Right renal cortex interstitium (tissue), 3 donors: Measurements from ENCODE around the gene AMER2. TPM values are rescaled to one million over a fixed set of nuclear protein-coding genes. Genes with fewer than 3 reads are reported as not detected.

Source experiments
- DNase-seq, 3 donors: peaks; one replicate each; pipeline ENCODE4 v3.0.0-alpha.2; 2013; ENCODE audit warnings: low read depth in 3 of 3, low spot score in 2 of 3
- polyA plus RNA-seq, 3 donors: library from polyadenylated mRNA; unstranded; fragments of 120-200 nt; gene quantifications; one replicate each; pipeline ENCODE4 v1.2.1, GENCODE V29; 2013; ENCODE audit not compliant: insufficient read length in 3 of 3

Gene AMER2, protein sequence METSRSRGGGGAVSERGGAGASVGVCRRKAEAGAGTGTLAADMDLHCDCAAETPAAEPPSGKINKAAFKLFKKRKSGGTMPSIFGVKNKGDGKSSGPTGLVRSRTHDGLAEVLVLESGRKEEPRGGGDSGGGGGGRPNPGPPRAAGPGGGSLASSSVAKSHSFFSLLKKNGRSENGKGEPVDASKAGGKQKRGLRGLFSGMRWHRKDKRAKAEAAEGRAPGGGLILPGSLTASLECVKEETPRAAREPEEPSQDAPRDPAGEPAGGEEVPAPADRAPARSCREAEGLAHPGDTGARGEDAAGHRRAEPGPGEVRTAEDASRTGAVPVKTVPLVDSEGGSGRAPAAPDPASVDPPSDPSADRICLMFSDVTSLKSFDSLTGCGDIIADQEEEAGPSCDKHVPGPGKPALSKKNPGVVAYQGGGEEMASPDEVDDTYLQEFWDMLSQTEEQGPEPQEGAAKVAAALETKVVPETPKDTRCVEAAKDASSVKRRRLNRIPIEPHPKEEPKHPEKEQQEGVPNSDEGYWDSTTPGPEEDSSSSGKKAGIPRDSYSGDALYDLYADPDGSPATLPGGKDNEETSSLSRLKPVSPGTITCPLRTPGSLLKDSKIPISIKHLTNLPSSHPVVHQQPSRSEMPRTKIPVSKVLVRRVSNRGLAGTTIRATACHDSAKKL
- polyA plus RNA-seq, result under 1 TPM; 0.19 to 0.33 (median 0.25) TPM

DNA sequence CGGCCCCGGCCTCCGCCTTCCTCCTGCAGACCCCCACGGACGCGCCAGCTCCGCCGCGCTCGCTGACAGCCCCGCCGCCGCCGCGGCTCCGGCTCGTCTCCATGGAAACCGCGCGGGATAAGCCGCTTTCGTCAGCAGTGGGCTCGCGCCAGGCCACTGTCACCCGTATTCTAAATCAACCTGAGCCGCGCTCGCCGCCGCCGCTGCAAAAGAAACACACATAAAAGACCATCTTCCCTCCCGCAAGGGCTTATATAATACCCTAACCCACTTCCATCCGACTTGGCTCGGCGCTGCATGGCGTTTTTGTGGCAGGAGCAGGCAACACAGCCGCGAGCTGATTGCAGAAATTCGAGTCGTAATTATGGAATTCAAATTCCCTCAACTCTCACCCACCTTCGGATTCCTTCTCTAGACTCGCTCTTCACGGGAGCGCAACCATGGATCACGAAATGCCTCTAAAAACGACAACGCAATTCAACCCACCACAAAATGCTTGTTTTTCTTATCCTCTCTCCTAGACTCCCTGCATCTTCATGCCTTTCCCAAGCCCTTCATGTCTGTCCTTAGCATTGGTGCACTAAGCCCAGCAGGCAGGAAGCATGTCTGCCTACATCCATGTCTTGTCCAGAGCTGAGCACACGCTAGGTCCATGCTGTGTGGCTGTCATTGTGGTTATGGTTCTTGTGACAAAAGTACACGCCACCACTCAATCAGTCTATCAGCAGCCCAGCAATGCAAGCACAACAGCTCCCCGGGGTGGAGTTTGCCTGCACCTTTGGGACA, at the start of gene AMER2:
Gene AMER2, minus strand, starts transcription at position 772 of the 786 bp plus-strand sequence. Its CDS starts 669 bp downstream, at position 103.
- peak in 2 of 3 donors; percentile 18 to 56 for DNase-seq

DNA sequence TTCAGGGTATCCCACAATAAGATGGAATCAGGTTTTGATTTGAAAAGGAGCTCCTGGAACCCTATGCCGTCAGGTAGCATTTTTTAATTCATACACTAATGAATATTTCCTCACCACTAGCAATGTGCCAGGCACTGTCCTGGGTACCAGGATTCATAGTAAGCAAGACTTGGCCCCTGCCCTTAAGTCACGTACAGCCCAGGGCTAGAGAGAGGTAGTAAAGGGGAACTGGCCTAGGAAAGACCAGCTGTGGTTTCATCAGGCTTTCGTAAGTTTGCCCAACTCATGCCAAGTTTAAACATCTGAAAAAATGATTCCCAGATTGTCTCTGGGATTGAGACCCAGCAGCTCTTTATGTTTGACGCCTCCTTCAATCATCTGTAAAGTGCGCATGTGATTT, 45.9 kb upstream of the AMER2 start:
- no peak for DNase-seq

DNA sequence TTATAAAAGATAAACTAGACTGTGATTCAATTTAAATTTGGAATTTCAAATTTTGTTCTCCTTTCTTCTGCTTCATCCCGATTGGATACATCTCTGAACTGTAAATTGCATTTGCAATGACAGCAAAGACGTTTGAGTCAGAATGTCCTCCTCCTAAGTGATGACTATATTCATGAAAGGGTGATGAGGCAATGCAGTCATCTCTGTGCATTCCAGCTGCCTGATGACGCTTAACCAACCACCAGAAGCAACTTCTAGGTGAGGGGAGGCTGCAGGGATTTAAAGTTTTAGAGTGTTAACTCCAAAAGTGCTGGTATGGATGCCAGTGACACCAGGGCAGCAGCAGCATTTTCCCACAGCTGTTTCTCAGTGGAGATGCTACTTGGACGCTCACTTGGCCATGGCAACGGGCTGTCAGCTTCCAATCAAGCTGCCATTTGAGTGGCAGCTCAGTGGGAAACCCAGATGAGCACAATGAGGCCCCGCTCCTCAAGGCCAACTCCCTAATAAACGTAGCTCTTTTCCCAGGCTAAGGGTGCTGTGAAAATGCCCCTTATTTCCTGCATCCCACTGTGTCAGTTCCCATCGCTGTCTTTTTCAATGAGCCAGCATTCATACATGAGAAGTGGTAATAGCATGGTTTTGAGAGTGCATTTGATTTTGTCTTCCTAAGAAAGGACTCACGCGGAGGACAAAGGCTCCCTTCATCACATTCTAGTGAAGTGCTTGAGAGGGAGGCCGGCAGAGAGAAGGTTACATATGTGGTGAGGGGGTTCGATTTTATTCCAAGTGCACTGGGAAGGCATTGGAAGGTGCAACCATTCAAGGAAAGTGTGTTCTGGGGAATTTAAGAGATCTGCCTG, 45.2 kb upstream of the AMER2 start:
- no peak for DNase-seq

DNA sequence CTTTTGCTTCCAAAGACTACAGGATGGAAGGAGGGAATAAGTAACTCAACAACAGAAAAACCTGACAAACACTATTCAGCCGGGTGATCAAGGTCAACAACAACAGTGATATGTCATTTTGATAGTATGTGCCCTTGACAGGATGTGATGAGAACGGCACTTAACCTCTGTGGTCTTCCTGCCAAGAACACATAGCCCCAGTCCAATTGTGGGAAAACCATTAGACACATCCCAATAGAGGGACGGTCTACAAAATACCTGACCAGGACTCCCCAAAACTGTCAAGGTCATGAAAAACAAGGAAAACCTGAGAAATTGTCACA, 43.1 kb upstream of the AMER2 start:
- no peak for DNase-seq

DNA sequence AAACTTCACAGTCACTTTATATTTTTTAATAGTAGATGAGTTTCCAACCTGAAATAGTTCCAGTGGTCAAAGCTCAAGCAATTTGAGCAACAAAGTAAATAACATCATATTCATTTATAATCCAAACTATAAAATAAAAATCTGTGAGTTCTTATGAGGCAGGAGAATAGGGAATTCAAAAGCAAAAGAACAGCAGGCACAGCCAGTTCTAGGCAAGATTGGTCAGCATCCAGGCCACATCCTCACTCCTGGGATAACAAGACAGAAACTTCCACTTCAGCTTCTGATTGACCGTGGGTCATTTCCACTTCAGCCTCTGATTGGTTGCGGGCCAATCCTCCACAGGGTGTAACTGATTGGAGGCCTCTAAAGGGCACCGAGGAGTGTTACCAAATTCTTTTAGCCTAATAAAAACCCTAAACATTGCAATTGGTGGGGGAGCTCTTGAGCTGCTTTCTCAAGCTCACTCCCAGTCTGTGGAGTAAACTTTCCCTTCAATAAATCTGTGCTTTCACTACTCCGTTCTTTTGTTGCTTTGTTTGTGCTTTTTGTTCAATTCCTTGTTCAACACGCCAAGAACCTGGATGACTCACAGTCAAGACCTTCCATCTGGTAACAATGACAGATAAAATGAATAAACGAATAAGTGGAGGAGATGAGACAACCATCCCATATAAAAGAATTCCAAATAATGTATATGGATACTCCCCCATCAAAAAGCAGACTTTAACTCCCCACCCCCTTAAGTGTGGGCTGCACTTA, 42.6 kb upstream of the AMER2 start:
- no peak for DNase-seq

DNA sequence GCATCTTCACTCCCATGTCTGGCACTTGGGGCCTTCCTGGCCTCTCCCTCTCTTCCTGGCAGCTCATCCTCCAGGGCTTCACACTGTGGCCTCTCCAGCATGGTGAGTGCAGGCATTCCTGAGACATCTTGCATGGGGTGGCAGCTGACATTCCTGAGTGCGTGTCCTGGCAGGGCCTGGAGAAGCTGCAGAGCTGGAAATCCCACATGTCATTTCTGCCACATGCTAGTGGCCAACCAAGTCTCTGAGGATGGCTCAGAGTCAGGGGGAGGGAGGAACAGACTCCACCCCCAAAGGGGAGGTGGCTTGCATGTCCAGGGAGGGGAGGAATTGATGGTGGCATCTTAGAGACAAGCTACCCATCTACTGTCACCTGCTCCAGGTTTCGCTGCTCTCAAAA, 41.6 kb upstream of the AMER2 start:
- DNase-seq, result no peak

DNA sequence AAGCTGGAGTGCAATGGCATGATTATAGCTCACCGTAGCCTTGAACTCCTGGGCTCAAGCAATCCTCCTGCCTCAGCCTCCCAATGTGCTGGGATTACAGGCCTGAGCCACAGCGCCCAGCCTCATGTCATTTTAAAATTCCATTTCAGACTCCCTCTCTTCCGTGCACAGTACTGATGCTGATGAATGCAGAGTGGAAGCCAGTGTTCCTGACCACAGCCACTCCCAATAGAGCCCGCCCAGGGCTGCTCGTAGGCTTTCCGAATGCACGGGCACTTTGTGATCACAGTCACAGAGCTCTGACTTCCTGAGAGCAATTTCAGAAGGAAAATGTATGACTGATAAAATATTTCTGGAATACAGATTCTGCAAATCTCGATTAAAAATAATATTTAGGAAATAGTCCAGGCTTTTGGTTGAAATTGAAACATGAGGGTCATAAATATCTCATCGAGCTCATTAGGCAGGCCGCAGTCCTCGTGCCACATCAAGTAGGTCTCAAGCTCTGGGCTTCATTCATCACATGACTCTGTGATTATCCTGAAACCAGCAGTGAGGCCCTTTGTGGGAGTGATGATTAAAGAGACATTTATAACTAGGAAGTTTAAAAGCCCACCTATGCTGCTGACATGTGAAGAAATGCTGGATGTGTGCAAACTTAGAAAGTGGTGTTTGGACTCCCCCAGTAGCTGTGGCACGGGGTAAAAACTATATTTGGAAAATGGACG, 38.9 kb upstream of the AMER2 start:
- no peak for DNase-seq

DNA sequence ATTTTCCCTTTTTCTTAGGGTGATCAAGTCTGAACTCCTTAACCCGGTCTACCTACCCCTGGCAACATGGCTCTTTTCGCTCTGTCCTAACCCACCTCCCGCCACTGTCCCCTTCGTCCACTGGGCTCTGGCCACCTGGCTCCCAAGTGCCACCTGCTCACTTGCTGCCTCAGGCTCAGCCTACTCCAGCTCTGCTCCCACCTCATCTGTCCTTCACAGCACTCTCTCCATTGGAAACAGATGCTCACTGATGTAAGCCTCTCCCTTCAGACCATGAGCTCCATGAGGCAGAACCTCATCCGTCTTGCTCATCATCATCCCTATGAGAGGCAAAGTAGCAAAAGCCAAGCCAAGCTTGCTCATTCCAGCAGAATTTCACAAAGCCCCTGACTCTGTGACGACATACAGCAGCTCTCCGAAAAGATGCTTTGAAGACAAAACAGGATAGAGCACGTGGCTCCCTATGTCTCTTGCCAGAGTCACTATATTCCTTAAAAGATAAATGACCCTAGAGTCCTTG, 35.3 kb upstream of the AMER2 start:
- no peak for DNase-seq

DNA sequence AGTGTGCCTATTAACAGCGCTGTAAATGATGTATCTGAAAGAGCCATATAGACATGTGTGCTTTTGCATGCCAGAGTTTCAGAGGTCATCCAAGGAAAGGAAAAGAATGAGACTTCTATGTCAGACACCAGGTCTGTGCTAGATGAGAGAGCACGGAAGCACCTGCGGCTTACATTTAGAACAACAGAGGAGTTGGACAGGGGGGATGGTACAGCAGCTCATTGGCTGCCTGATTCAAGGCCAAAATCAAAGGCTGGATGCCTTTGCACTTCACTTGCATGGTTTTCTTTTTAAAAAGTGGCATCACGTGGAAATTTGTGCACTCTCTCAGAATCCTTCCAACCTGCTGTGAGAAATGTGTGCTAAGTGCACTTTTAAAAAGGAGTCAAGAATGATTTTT, 32.8 kb upstream of the AMER2 start:
- no peak for DNase-seq

DNA sequence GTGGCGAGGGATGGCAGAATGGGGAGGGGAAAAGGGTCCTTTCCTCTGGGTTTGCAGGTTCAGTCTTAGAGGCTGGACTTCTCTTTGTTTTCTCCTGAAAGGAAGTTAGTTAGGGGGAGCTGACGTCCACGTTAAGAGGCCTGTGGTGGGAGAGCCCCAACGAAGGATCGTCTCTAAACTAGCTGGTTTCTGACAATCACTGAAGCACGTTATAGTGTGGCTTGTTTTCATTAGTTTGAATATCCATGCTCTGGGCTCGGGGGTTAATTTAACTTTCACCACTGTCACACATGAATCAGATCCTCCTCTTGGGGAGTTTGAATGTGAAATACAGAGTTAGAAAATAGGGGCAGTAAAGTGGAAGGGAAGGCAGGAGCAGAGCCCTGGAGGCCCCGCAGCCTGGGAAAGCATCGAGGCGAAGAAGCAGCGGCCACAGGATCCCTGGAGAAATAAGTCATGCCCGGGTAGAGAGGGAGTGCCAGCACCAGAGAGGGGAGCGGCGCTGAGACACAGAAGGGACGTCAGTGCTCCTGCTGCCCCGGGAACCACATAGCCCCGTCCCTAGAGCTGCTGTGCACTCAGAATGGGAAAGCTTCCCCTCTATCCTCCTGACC, 31.1 kb upstream of the AMER2 start:
- DNase-seq, result peak in 1 of 3 donors; percentile 14

DNA sequence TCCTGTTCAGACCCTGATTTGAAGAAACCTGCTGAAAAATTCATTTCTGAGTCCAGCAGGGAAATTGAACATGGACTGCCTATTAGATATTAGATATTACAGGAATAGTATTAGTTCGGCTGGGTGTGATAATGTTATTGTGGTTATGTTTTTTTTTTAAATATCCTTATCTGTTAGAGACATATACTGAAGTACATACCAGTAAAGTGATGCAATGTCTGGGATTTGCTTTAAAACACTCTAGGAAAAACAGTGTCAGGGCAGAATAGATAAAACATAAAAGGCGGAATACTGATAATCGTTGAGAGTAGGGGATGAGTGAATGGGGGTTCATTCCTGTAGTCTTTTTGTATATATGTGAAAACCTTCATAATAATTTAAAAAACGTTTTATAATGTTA, 28.7 kb upstream of the AMER2 start:
- DNase-seq, result no peak

DNA sequence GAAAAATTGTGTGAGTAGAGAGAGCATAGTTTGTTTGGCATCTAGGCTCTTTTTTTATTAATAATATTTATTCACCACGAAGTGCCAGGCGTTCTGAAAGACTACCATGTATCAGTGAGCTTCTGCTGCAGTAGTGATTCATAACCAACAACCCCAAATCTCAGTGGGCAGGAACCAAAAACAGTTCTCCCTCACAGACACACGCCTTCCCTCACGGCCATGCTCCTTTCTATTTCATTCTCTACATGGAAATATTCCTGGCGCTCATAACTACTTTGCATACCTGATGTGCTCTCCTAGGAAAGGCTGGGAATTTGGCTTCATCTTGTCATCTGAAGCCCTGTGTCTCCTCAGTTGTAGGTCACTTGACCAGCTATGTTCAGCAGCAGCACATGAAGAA, 26.6 kb upstream of the AMER2 start:
- no peak for DNase-seq

DNA sequence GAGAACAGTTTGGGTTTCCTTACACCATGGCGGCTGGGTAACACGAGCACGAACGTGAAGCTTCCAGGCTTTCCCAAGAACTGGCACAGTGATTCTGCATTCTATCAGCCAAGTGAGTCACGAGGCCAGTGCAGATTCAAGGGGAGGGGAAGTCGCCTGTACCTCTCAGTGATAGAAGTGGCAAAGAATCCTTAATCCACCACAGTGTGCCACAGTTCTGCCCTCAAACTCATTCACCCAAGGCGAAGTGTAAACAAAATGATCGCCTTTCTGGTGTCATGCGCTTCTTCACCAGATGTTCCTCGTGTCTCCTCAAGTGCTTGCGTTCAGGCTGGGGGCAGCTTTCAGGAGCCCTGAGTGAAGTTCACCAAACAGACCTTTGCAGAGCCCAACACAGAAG, 24.9 kb upstream of the AMER2 start:
- DNase-seq, result no peak

DNA sequence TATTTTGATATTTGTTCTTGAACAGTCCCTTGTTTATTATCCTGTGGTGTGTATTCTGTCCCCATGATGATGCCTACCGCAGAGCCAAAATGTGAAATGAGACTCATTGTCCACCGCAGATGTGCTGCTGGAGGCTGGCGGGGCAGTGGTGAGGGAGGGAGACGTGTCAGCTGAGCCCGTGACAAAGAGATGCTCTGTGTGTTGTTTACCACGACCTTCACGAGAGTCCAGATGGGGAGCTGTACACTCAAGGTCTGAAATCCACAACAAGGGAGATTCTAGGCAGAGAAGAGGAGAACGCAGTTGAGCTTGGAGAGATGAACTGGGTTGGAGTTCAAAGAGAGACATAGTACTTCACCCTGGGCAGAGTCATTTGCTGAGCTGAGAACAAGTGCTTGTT, 20.8 kb upstream of the AMER2 start:
- DNase-seq, result no peak

DNA sequence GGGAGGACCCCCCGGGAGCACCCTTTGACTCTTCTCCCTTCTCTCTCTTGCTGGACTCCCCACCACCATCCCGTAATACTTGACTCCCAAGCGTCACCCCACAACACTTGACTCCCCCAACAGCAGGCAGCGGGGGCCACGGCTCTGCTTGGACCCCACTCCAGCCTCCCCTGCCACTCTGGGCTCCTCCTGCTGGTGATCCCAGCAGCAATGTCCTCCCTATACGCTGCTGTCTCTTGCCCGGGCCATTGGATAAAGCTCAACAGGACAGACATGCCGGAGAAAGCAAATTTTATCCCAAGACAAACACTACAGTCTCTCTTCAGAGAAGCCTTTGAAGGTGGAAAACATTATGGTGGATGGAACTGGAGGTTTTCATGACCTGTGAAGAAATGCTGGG, 20.4 kb upstream of the AMER2 start:
- DNase-seq, result no peak

DNA sequence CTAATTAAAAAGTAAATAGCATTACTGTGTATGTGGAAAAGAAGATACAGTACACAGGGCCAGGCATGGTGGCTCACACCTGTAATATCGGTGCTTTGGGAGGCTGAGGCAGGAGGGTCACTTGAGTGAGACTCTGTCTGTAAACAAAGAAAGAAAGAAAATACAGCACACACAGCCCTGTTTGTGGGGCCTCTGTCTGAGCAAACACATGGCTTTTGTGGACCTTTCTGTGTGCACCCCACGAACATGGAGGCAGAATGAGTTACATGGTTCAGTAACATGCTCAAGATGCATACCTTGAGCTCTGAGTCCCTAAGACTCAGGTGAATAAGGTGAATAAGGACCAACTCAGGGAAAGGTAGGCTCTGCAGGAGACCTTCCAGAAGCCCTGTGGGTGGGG, 20.0 kb upstream of the AMER2 start:
- DNase-seq, result no peak

DNA sequence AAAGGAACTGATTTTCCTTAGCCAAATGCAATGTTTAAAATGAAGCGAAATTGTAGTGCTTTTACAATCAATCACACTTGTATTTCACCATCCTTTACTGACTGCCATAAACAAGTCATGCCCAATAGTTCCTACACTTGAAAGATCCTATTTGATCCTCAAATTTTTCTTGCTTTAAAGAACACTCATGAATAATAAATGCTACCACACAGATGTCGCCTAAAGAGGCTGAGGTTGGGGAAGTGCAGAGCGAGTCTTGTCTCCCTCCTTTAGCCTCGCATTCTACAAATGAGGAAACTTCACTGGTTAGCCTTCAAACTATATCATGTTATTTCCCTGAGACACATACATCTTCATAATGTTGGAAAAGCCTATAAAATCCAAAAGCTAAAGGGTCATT, 18.7 kb upstream of the AMER2 start:
- DNase-seq, result no peak

DNA sequence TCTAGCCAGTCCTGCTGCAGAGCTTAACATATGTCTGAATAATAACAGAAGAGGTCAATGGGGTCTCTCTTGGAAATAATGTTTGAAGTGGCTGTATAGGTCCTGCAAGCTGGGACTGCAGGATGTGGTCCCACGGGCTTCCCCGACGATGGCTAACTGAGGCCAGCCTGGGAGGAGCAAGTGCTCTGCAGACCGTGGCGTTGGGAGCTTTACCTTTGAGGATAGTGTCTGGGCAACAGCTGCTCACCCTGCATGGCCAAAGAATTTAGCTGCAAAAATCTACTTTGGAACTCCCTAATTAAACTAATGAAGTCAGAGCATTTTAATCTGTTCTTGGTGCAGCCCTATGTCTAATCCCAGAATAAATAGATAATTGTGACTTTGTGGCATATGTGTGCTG, 18.2 kb upstream of the AMER2 start:
- DNase-seq, result no peak

DNA sequence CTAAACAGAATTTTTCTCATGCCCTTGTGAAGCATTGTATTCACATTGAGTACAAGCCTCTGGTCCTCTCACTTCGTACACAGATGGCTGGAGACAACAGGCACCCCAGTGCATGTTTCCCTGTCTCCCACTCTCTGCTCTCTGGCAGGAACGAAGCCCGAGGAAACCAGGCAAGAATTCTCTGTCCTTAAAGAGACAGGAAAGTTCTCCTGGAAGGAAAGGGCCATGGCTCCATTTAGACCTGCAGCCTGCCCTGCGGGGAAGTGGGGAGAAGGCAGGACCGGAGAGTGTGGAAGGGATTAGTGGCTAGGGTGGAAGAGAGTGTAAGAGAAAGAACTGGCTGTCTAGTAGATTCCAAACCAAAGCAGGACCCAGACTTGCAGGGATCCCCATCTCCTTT, 15.5 kb upstream of the AMER2 start:
- DNase-seq, result no peak
